A549 (cell line): ENCODE results near the gene PEDS1. TPM values are rescaled to one million over a fixed set of nuclear protein-coding genes. Genes with fewer than 3 reads are reported as not detected.

Source experiments
- ATAC-seq, 2 experiments: fragments of 200-7000 bp in 1 of 2; fragments of >200 bp in 1 of 2; cut with Nextera tagmentation in 1 of 2; cut with Tn5 transposase in 1 of 2; 3 replicates each; pipeline versions ENCODE4 v1.8.0 to v1.9.1; 2018 to 2020; ENCODE audit warnings: mild to moderate bottlenecking in 1 of 2, moderate library complexity in 1 of 2
- CTCF ChIA-PET: fragments of 300-600 bp; sonication (Branson Sonifier 250); formaldehyde crosslinking; extraction: SDS; loops from one replicate; lab custom pipeline; 2021; ENCODE audit warnings: antibody characterized with exemption, inconsistent platforms; lab: Yijun Ruan, JAX
- POLR2A ChIA-PET: fragments of 350-600 bp; formaldehyde crosslinking; extraction: SDS; loops from one replicate; lab custom pipeline; 2021; ENCODE audit warnings: antibody characterized with exemption, inconsistent platforms; lab: Yijun Ruan, JAX
- DNase-seq, 2 experiments: peaks; one replicate each; pipeline versions ENCODE4 v3.0.0 to v3.0.0-alpha.2; 2011 to 2016; ENCODE audit warnings: low read depth in 1 of 2, low spot score in 1 of 2
- FAIRE-seq: peaks from 2 replicates; lab custom pipeline; 2011; peaks lifted over from hg19 to GRCh38; lab: Jason Lieb, UNC
- H3K27ac ChIP-seq, 2 experiments: fragments of >200 bp; sonication (Bioruptor Twin); formaldehyde crosslinking; 3 replicates each; pipeline ENCODE4 v1.5.1; 2016 to 2017
- H3K4me1 ChIP-seq: fragments of >200 bp; sonication (Bioruptor Twin); formaldehyde crosslinking; 3 replicates; pipeline ENCODE4 v1.6.1; 2016
- H3K4me2 ChIP-seq: fragments of >200 bp; sonication (Bioruptor Twin); formaldehyde crosslinking; 3 replicates; pipeline ENCODE4 v1.6.1; 2016
- H3K4me3 ChIP-seq: fragments of >200 bp; sonication (Bioruptor Twin); formaldehyde crosslinking; 3 replicates; pipeline ENCODE4 v1.5.1; 2016
- H3K9me3 ChIP-seq: fragments of >200 bp; sonication (Bioruptor Twin); formaldehyde crosslinking; 3 replicates; pipeline ENCODE4 v1.6.1; 2016
- BCL3 ChIP-seq: fragments of >200 bp; sonication (Bioruptor Twin); formaldehyde crosslinking; IDR thresholded peaks from 3 replicates; pipeline ENCODE4 v1.6.1; 2016
- BHLHE40 ChIP-seq: IDR thresholded peaks from 2 replicates; pipeline ENCODE4 v1.6.1; 2012; ENCODE audit warnings: low read depth, low read length, inconsistent platforms
- CBX8 ChIP-seq: fragments of 200-600 bp; sonication (generic); IDR thresholded peaks from 2 replicates; pipeline ENCODE4 v1.6.1; 2016
- EHMT2 ChIP-seq: fragments of 200-600 bp; sonication (generic); IDR thresholded peaks from 2 replicates; pipeline ENCODE4 v1.6.1; 2016; ENCODE audit warnings: antibody characterized with exemption, low read depth, mild to moderate bottlenecking, moderate library complexity
- EP300 ChIP-seq, 2 experiments: fragments of >200 bp; sonication (Bioruptor Twin); formaldehyde crosslinking; IDR thresholded peaks; 2 replicates in 1 of 2; 3 replicates in 1 of 2; pipeline ENCODE4 v1.6.1; 2016 to 2017
- ESRRA ChIP-seq: fragments of 150-350 bp; IDR thresholded peaks from 2 replicates; pipeline ENCODE4 v1.6.1; 2014; ENCODE audit warnings: mild to moderate bottlenecking, low read length, borderline replicate concordance
- FOSB ChIP-seq: fragments of 250-450 bp; sonication (Bioruptor Pico); IDR thresholded peaks from 2 replicates; pipeline ENCODE4 v1.5.0; 2020; ENCODE audit warnings: mild to moderate bottlenecking, moderate library complexity
- HEYL ChIP-seq: fragments of 250-450 bp; sonication (Bioruptor Pico); IDR thresholded peaks from 2 replicates; pipeline ENCODE4 v1.8.0; 2021; ENCODE audit warnings: mild to moderate bottlenecking, moderate library complexity
- JUNB ChIP-seq: fragments of >200 bp; sonication (Bioruptor Twin); formaldehyde crosslinking; IDR thresholded peaks from 2 replicates; pipeline ENCODE4 v1.6.1; 2016
- KDM1A ChIP-seq: fragments of 200-600 bp; sonication (generic); IDR thresholded peaks from 2 replicates; pipeline ENCODE4 v1.6.1; 2016; ENCODE audit warnings: low read depth, mild to moderate bottlenecking
- MAFK ChIP-seq: fragments of 450-650 bp; IDR thresholded peaks from 2 replicates; pipeline ENCODE4 v1.6.1; 2014; ENCODE audit not compliant: partially characterized antibody
- MAZ ChIP-seq: fragments of 150-350 bp; IDR thresholded peaks from 2 replicates; pipeline ENCODE4 v1.6.1; 2014; ENCODE audit warnings: antibody characterized with exemption, low read depth, low read length, borderline replicate concordance
- MYC ChIP-seq: IDR thresholded peaks from 2 replicates; pipeline ENCODE4 v1.6.1; 2012; ENCODE audit warnings: mild to moderate bottlenecking, inconsistent platforms, low read length, improper control_type of control experiment, borderline replicate concordance
- NR3C1 ChIP-seq: fragments of >200 bp; sonication (Bioruptor Twin); formaldehyde crosslinking; IDR thresholded peaks from 3 replicates; pipeline ENCODE4 v1.6.1; 2017
- PBX3 ChIP-seq: IDR thresholded peaks from 2 replicates; pipeline ENCODE4 v1.6.1; 2012
- POLR2A ChIP-seq: IDR thresholded peaks from 2 replicates; pipeline ENCODE4 v1.6.1; 2012; ENCODE audit warnings: mild to moderate bottlenecking, low read length
- RARB ChIP-seq: fragments of 250-450 bp; sonication (Bioruptor Pico); IDR thresholded peaks from 2 replicates; pipeline ENCODE4 v1.8.0; 2021; ENCODE audit warnings: mild to moderate bottlenecking, moderate library complexity
- RFX5 ChIP-seq: fragments of 450-650 bp; IDR thresholded peaks from 2 replicates; pipeline ENCODE4 v1.7.1; 2014; ENCODE audit warnings: antibody characterized with exemption, mild to moderate bottlenecking, moderate library complexity
- RNF2 ChIP-seq: fragments of 200-600 bp; sonication (generic); IDR thresholded peaks from 2 replicates; pipeline ENCODE4 v1.6.1; 2016; ENCODE audit warnings: low read depth, mild to moderate bottlenecking, antibody characterized with exemption, moderate library complexity, borderline replicate concordance
- SMC3 ChIP-seq: fragments of >200 bp; sonication (Bioruptor Twin); formaldehyde crosslinking; IDR thresholded peaks from 3 replicates; pipeline ENCODE4 v1.6.1; 2018; ENCODE audit warnings: inconsistent platforms
- TFCP2L1 ChIP-seq: fragments of 250-450 bp; sonication (Bioruptor Pico); IDR thresholded peaks from 2 replicates; pipeline ENCODE4 v1.5.0; 2021; ENCODE audit warnings: mild to moderate bottlenecking
- ZC3H11A ChIP-seq: fragments of 450-650 bp; IDR thresholded peaks from 2 replicates; pipeline ENCODE4 v1.6.1; 2014; ENCODE audit warnings: antibody characterized with exemption, mild to moderate bottlenecking
- ZFP36 ChIP-seq: fragments of 450-650 bp; IDR thresholded peaks from 2 replicates; pipeline ENCODE4 v1.6.1; 2014; ENCODE audit warnings: borderline replicate concordance; ENCODE audit not compliant: partially characterized antibody
- ZSCAN20 ChIP-seq: fragments of 250-450 bp; sonication (Bioruptor Pico); IDR thresholded peaks from 2 replicates; pipeline ENCODE4 v1.8.0; 2022; ENCODE audit warnings: mild to moderate bottlenecking, moderate library complexity
- WGBS: methylation state at CpG from one replicate; pipeline ENCODE4 v1.1.6; 2017; ENCODE audit errors: missing lambda C conversion rate; 5-methylcytosine and 5-hydroxymethylcytosine counted together
- polyA plus RNA-seq, 4 experiments: library from polyadenylated mRNA; depleted of rRNA in 3 of 4; stranded (reverse); fragments of >200 nt; fragmentation: RNase III in 1 of 4; extraction: RNeasy Plus Mini Kit Qiagen cat#74134 plus additional on column Dnase treatment in 1 of 4; gene quantifications; 2 replicates in 3 of 4; 3 replicates in 1 of 4; pipeline ENCODE4 v1.2.3, GENCODE V29; 2011 to 2017

PEDS1 gene
- polyA plus RNA-seq, 2 of the 4 experiments (the other 2 are of a cell fraction) = 24.5 to 25.8 TPM

- CTCF ChIA-PET = interaction anchor here (1.4 to 4.3 kb wide), 4 partner anchors 11 to 265 kb away, joined by 3 to 20 read pairs (median 6); no protein-coding TSS in a partner anchor
- Histone ChIP-seq H3K4me3 (no peak overlapping the region), H3K9me3 (peaks cover 25% of the 10 kb centered on the region), H3K27ac (peak overlapping the region in 1 of 2 experiments; percentile 33; a peak in 2 of 6 replicates), H3K4me1 (peaks cover 28% of the 10 kb centered on the region), H3K4me2 (no peak overlapping the region)
- FAIRE-seq = no peak
- TF ChIP-seq EHMT2 = no peak
- no peak for TF ChIP-seq MAFK
- no peak for TF ChIP-seq CBX8
- TF ChIP-seq PBX3 = no peak
- TF ChIP-seq MAZ = no peak
- TF ChIP-seq SMC3 = no peak
- no peak for TF ChIP-seq FOSB (CRISPR knock-in tag)
- TF ChIP-seq POLR2A = no peak
- no peak for TF ChIP-seq NR3C1
- TF ChIP-seq EP300 (IDR thresholded peaks at IDR 0.05) = no peak
- no peak for TF ChIP-seq RARB (CRISPR knock-in tag)
- no peak for TF ChIP-seq TFCP2L1 (CRISPR knock-in tag)
- TF ChIP-seq KDM1A = peak; percentile 70; the same call in 1 of the 2 replicates
- TF ChIP-seq ZFP36 = peak; percentile 53
- no peak for TF ChIP-seq RFX5
- POLR2A ChIA-PET = interaction anchor here (0.7 kb wide), 1 partner anchor 110 kb away, joined by 4 read pairs; no protein-coding TSS in a partner anchor
- no peak for DNase-seq
- ATAC-seq = no peak
- WGBS = 86% methylated on average over 1 of the region's 1 CpG
Observed at GRCh38 chr20:50198716-50199115, 45.2 kb upstream of the PEDS1 start.

- no peak overlapping the region for H3K4me2 ChIP-seq
- H3K4me1 ChIP-seq = peaks cover 28% of the 10 kb centered on the region
- WGBS = 85% methylated on average over 10 of the region's 11 CpGs
- ChIA-PET CTCF (interaction anchor here (1.5 to 4.3 kb wide), 2 partner anchors 12 to 266 kb away, joined by 8 to 20 read pairs; no protein-coding TSS in a partner anchor), POLR2A (interaction anchor here (0.7 kb wide), 1 partner anchor 111 kb away, joined by 4 read pairs; no protein-coding TSS in a partner anchor)
- ATAC-seq = no peak
- H3K27ac ChIP-seq = peak overlapping the region in 1 of 2 experiments; percentile 33; a peak in 2 of 6 replicates
- FAIRE-seq = no peak
- H3K4me3 ChIP-seq = no peak overlapping the region
- peaks cover 20% of the 10 kb centered on the region for H3K9me3 ChIP-seq
- no peak for TF ChIP-seq RARB (CRISPR knock-in tag)
- TF ChIP-seq ZSCAN20 (CRISPR knock-in tag) = no peak
- TF ChIP-seq MYC = no peak
- no peak for TF ChIP-seq ESRRA
- no peak for TF ChIP-seq BCL3
- no peak for TF ChIP-seq POLR2A
- TF ChIP-seq BHLHE40 = no peak
- TF ChIP-seq HEYL (CRISPR knock-in tag) = no peak
- TF ChIP-seq RNF2 = no peak
- no peak for TF ChIP-seq EHMT2
- no peak for TF ChIP-seq JUNB
- no peak for TF ChIP-seq ZC3H11A
- DNase-seq = no peak
Observed at GRCh38 chr20:50198180-50198666, 44.7 kb upstream of the PEDS1 start.
